Progenitor cell of endocrine pancreas (in vitro differentiated cells): ENCODE data around the gene MPRIP. TPM values are rescaled to one million over a fixed set of nuclear protein-coding genes. Genes with fewer than 3 reads are reported as not detected.

Experiments
- DNase-seq: peaks from one replicate; pipeline ENCODE4 v3.0.0; 2021; ENCODE audit warnings: low spot score; ENCODE audit not compliant: unreplicated experiment
- H3K27ac Mint-ChIP-seq: 2 replicates; pipeline ENCODE4 v1.8.0; 2021; ENCODE audit warnings: mild to moderate bottlenecking, moderate library complexity, mixed read lengths
- H3K27me3 Mint-ChIP-seq: 2 replicates; pipeline ENCODE4 v1.8.0; 2021; ENCODE audit warnings: mixed read lengths
- H3K36me3 Mint-ChIP-seq: 2 replicates; pipeline ENCODE4 v1.8.0; 2022; ENCODE audit warnings: mixed read lengths; ENCODE audit not compliant: insufficient read depth
- H3K4me1 Mint-ChIP-seq: 2 replicates; pipeline ENCODE4 v1.8.0; 2021; ENCODE audit warnings: low read depth, mixed read lengths
- H3K4me3 Mint-ChIP-seq: 2 replicates; pipeline ENCODE4 v1.8.0; 2021; ENCODE audit warnings: low read depth, mild to moderate bottlenecking, moderate library complexity, mixed read lengths
- H3K9me3 Mint-ChIP-seq: 2 replicates; pipeline ENCODE4 v1.8.0; 2021; ENCODE audit warnings: low read depth, mixed read lengths
- CTCF ChIP-seq: fragments of 200-600 bp; sonication (generic); IDR thresholded peaks from one replicate; pipeline ENCODE4 v1.5.0; 2021; ENCODE audit warnings: antibody characterized with exemption, mild to moderate bottlenecking; ENCODE audit not compliant: unreplicated experiment
- total RNA-seq: library from RNA; stranded (reverse); gene quantifications from 2 replicates; pipeline ENCODE4 v1.2.1, GENCODE V29; 2021

The MPRIP gene
- total RNA-seq, 1 donor from 2014 or later: 195 TPM

DNA sequence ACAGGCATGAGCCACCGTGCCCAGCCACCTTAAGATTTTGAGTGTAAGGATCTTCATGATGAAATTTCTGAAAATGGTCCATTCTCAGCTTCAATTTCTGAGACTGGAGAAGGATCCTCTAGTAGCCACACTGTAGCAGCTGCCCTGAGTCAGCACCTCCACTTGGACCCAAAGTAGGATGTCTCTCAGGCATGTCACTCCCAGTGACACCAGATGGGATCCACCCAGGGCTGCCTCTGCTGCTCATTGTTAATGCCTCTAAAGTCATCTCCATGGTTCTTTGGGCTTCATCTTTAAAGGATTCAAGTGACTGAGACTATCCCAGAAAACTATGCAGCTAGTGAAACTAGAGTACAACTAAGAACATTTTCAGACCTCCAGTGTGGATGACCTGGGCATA, 156.0 kb downstream of the MPRIP start:
- Mint-ChIP-seq H3K27me3 (no peaks in the 10 kb centered on the region), H3K9me3 (no peaks in the 10 kb centered on the region), H3K36me3 (no peaks in the 10 kb centered on the region), H3K4me3 (no peak overlapping the region), H3K27ac (no peak overlapping the region), H3K4me1 (peaks cover 2% of the 10 kb centered on the region)
- DNase-seq: no peak
- no peak for TF ChIP-seq CTCF

DNA sequence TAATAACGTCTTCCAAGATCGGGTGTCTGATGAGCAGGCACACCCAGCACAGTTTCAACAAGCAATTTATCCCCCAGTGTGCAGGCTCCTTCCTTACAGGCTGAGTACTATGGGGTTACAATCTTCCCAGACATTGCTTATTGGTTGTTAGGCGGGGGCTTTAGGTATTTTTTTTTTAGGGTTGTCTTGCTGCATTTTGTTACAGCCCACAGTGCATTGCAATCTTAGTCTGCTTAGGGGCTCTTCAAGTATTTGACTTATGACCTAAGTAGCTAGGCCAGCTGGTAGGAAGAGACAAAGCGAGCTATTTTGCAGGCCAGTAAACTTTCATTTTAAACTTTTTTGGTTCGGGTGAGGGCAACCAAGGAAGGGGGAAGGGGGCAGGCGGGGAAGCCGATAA, 158.1 kb downstream of the MPRIP start:
- Mint-ChIP-seq H3K27me3 (no peaks in the 10 kb centered on the region), H3K36me3 (no peaks in the 10 kb centered on the region), H3K4me3 (no peak overlapping the region), H3K27ac (no peak overlapping the region), H3K9me3 (no peaks in the 10 kb centered on the region), H3K4me1 (peaks cover 2% of the 10 kb centered on the region)
- no peak for DNase-seq
- no peak for TF ChIP-seq CTCF

GRCh38 chr17:17200831-17201230, 158.6 kb downstream of the MPRIP start:
- H3K4me1 Mint-ChIP-seq: peaks cover 2% of the 10 kb centered on the region
- no peaks in the 10 kb centered on the region for H3K36me3 Mint-ChIP-seq
- no peak overlapping the region for H3K27ac Mint-ChIP-seq
- TF ChIP-seq CTCF: no peak
- H3K4me3 Mint-ChIP-seq: no peak overlapping the region
- DNase-seq: no peak
- H3K27me3 Mint-ChIP-seq: no peaks in the 10 kb centered on the region
- no peaks in the 10 kb centered on the region for H3K9me3 Mint-ChIP-seq

DNA sequence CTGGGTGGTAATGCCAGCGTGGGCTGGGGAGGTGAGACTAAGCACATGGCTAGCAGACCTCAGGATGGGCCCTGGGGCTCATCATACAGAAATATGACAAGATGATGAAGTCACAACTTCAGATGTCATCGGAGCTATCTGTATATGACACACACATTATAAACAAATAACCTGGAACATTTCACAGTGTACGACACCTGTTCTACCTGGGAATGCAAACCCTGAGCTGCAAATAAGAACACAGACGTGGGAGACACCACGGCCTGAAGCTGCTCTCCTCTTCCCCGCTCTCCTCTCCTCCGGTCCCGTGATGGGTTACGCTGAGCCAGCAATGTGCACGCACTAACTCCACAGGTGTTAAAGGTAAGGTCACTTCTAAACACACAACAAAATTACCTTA, 159.0 kb downstream of the MPRIP start:
- TF ChIP-seq CTCF: no peak
- no peaks in the 10 kb centered on the region for H3K27me3 Mint-ChIP-seq
- H3K4me3 Mint-ChIP-seq: no peak overlapping the region
- peaks cover 2% of the 10 kb centered on the region for H3K4me1 Mint-ChIP-seq
- no peaks in the 10 kb centered on the region for H3K9me3 Mint-ChIP-seq
- no peak for DNase-seq
- H3K36me3 Mint-ChIP-seq: no peaks in the 10 kb centered on the region
- H3K27ac Mint-ChIP-seq: no peak overlapping the region

GRCh38 chr17:17201907-17202306, 159.7 kb downstream of the MPRIP start:
- no peak for TF ChIP-seq CTCF

More at GRCh38 chr17:17201907-17202306, 159.7 kb downstream of the MPRIP start:
- DNase-seq: no peak
- H3K27ac Mint-ChIP-seq: no peak overlapping the region
- H3K4me1 Mint-ChIP-seq: peaks cover 2% of the 10 kb centered on the region
- H3K27me3 Mint-ChIP-seq: no peaks in the 10 kb centered on the region
- H3K36me3 Mint-ChIP-seq: no peaks in the 10 kb centered on the region
- no peaks in the 10 kb centered on the region for H3K9me3 Mint-ChIP-seq
- no peak overlapping the region for H3K4me3 Mint-ChIP-seq
